AG04450 (cell line): Measurements from ENCODE around the gene ZNF615. TPM values are rescaled to one million over a fixed set of nuclear protein-coding genes. Genes with fewer than 3 reads are reported as not detected.
"Not testable (repeated sequence)": the region's sequence is repeated elsewhere in the genome, so short reads cannot be mapped to it uniquely, and the experiment has no call there.

Experiments used
- CTCF ChIA-PET: fragments of 300-600, 350-600 bp; formaldehyde crosslinking; extraction: SDS; loops from one replicate; lab custom pipeline; 2022; ENCODE audit warnings: antibody characterized with exemption, inconsistent platforms; lab: Charles Lee
- POLR2A ChIA-PET: fragments of 350-600 bp; formaldehyde crosslinking; extraction: SDS; loops from one replicate; lab custom pipeline; 2021; ENCODE audit warnings: antibody characterized with exemption, inconsistent platforms; lab: Yijun Ruan, JAX
- DNase-seq: peaks from one replicate; pipeline ENCODE4 v3.0.0-alpha.2; 2011; ENCODE audit warnings: low read depth, low spot score
- H3K27ac ChIP-seq: one replicate; pipeline ENCODE4 v1.5.1; 2012; ENCODE audit warnings: low read depth, low read length, control low read depth
- H3K27me3 ChIP-seq: one replicate; pipeline ENCODE4 v1.6.0; 2012; ENCODE audit warnings: low read length; ENCODE audit not compliant: control insufficient read depth, insufficient read depth
- H3K4me3 ChIP-seq: 2 replicates; pipeline ENCODE4 v1.5.1; 2011; ENCODE audit warnings: mild to moderate bottlenecking, low read depth, low read length, control low read depth
- H3K9me3 ChIP-seq: 2 replicates; pipeline ENCODE4 v1.5.1; 2012; ENCODE audit warnings: low read length; ENCODE audit not compliant: control insufficient read depth, insufficient read depth
- polyA plus RNA-seq: library from polyadenylated mRNA; depleted of rRNA; stranded (reverse); fragments of >200 nt; gene quantifications from 2 replicates; pipeline ENCODE4 v1.2.3, GENCODE V29; 2011
- TF ChIP-seq, protein P1 (sequence below): IDR thresholded peaks from 2 replicates; pipeline ENCODE4 v1.5.1; 2011; ENCODE audit warnings: low read depth, low read length, control low read depth, inconsistent platforms

Gene ZNF615
- polyA plus RNA-seq, 1 experiment: 7.6 TPM

- H3K9me3 ChIP-seq: peaks cover 48% of the 10 kb centered on the region
- no peak overlapping the region for H3K27ac ChIP-seq
- TF ChIP-seq, protein P1, sequence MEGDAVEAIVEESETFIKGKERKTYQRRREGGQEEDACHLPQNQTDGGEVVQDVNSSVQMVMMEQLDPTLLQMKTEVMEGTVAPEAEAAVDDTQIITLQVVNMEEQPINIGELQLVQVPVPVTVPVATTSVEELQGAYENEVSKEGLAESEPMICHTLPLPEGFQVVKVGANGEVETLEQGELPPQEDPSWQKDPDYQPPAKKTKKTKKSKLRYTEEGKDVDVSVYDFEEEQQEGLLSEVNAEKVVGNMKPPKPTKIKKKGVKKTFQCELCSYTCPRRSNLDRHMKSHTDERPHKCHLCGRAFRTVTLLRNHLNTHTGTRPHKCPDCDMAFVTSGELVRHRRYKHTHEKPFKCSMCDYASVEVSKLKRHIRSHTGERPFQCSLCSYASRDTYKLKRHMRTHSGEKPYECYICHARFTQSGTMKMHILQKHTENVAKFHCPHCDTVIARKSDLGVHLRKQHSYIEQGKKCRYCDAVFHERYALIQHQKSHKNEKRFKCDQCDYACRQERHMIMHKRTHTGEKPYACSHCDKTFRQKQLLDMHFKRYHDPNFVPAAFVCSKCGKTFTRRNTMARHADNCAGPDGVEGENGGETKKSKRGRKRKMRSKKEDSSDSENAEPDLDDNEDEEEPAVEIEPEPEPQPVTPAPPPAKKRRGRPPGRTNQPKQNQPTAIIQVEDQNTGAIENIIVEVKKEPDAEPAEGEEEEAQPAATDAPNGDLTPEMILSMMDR: no peak
- no peak for DNase-seq
- no peaks in the 10 kb centered on the region for H3K27me3 ChIP-seq
- ChIA-PET CTCF (no interaction called here), POLR2A (no interaction called here)
- no peak overlapping the region for H3K4me3 ChIP-seq
These were observed 29.1 kb downstream of the ZNF615 start for GRCh38 chr19:51978882-51979281.

- Histone ChIP-seq H3K27me3 (no peaks in the 10 kb centered on the region), H3K4me3 (no peak overlapping the region), H3K27ac (no peak overlapping the region), H3K9me3 (peaks cover 45% of the 10 kb centered on the region)
- TF ChIP-seq, protein P1: no peak
- no peak for DNase-seq
- ChIA-PET POLR2A (no interaction called here), CTCF (no interaction called here)
These were observed 30.7 kb downstream of the ZNF615 start for GRCh38 chr19:51977346-51977745.

GRCh38 chr19:51976852-51977251 lies 31.2 kb downstream of the ZNF615 start:
- ChIA-PET POLR2A (no interaction called here), CTCF (no interaction called here)
- no peak overlapping the region for H3K27ac ChIP-seq
- H3K4me3 ChIP-seq: no peak overlapping the region
- TF ChIP-seq, protein P1: no peak
- DNase-seq: no peak
- no peaks in the 10 kb centered on the region for H3K27me3 ChIP-seq
- peaks cover 48% of the 10 kb centered on the region for H3K9me3 ChIP-seq

- H3K9me3 ChIP-seq: peaks cover 54% of the 10 kb centered on the region
- H3K4me3 ChIP-seq, DNase-seq, H3K27ac ChIP-seq, CTCF ChIA-PET, H3K27me3 ChIP-seq: not testable (repeated sequence)
- POLR2A ChIA-PET: interaction anchor here (0.7 kb wide), 1 partner anchor 272 kb away, joined by 4 read pairs; no protein-coding TSS in a partner anchor
These were observed 32.2 kb downstream of the ZNF615 start for GRCh38 chr19:51975787-51976186.

- ChIA-PET CTCF (no interaction called here), POLR2A (no interaction called here)
- no peak overlapping the region for H3K27ac ChIP-seq
- no peak for DNase-seq
- peaks cover 64% of the 10 kb centered on the region for H3K9me3 ChIP-seq
- no peaks in the 10 kb centered on the region for H3K27me3 ChIP-seq
- TF ChIP-seq, protein P1: no peak
- H3K4me3 ChIP-seq: no peak overlapping the region
These were observed 36.4 kb downstream of the ZNF615 start for GRCh38 chr19:51971624-51972023.

GRCh38 chr19:51970718-51971117 lies 37.3 kb downstream of the ZNF615 start:
- ChIA-PET POLR2A (no interaction called here), CTCF (no interaction called here)
- H3K27me3 ChIP-seq: no peaks in the 10 kb centered on the region
- H3K4me3 ChIP-seq: no peak overlapping the region
- H3K9me3 ChIP-seq: peaks cover 65% of the 10 kb centered on the region
- TF ChIP-seq, protein P1: no peak
- DNase-seq: no peak
- H3K27ac ChIP-seq: no peak overlapping the region
